CMK (cell line): Measurements from ENCODE around the gene POLG.

Source experiments
- DNase-seq: peaks from one replicate; pipeline ENCODE4 v3.0.0-alpha.2; 2010; ENCODE audit warnings: low read depth

POLG gene

DNA sequence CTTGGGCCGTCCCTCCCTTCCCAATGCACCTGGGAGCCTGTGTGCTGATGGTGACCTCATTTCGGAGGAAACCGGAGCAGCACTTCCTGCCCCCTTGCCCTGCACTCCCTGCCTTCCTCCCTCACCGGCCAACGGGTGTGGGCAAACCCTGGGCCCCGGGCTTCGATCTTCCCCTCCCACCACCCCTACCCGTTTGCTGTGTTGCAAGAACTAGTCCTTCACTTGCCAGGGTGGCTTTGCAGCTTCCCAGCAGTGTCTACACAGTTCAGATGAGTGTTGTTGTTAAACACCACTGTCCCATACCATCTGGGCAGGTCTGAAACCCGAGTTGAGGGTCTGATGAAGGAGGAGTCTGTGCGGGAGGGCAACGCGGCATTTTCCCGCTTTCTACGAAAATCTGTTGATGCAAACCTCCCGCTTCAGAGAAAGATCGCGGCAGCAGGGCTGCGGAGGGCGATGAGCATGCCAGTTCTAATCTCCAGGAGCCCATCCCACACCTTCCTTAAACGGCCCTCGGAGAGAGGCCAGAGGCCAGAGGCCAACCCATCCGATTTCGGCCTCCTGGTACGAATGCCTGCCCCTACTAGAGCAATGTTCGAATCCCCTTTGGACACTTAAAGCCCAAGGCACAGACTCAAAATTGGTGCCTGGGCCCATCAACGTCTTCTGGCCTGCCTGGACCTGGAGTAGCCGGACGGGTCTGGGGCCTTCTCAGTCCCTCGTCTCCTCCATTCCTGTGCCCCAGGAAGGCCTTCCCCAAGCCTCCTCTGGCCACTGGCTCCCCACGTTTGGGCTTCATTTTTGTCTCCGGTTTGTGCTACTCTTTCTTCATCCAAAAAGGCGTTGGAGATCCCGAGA is 35.7 kb upstream of the POLG start:
- DNase-seq: no peak

- DNase-seq: no peak
Observed at GRCh38 chr15:89369341-89369947, 34.8 kb upstream of the POLG start.

DNA sequence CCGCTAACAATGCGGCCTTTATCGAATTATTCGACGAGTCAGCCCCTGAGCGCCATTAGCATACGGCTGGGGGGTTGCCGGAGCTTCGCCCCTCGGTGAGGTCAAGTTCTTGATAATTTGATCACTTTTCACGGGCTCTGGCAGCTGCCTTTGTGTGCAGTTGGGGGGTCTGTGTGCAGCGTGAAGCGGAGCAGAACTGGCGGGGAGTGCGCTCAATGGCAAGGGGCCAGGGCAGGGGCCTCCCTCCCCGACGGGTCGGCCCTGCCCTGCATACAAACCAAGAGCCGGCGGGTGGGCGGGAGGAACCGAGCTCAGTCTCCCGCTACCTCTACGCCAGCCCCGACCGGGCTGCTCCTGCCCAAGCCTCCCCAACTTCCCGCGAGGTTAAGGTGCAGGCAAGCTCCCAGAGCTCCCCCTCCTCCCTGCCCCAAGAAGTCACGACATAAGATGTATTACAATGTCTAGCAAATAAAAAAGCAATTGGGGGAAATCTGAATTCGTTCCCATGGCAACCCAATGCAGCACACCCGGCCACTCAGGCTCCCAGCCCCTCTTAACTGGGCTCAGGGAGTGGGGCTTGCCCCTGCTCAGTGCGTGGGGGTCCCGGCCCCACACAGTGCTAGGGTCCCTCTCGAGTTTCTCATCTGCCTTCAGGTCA is 34.1 kb upstream of the POLG start:
- no peak for DNase-seq

- no peak for DNase-seq
Observed at GRCh38 chr15:89367485-89368451, 33.1 kb upstream of the POLG start.

- DNase-seq: no peak
Observed at GRCh38 chr15:89366656-89367393, 32.2 kb upstream of the POLG start.

DNA sequence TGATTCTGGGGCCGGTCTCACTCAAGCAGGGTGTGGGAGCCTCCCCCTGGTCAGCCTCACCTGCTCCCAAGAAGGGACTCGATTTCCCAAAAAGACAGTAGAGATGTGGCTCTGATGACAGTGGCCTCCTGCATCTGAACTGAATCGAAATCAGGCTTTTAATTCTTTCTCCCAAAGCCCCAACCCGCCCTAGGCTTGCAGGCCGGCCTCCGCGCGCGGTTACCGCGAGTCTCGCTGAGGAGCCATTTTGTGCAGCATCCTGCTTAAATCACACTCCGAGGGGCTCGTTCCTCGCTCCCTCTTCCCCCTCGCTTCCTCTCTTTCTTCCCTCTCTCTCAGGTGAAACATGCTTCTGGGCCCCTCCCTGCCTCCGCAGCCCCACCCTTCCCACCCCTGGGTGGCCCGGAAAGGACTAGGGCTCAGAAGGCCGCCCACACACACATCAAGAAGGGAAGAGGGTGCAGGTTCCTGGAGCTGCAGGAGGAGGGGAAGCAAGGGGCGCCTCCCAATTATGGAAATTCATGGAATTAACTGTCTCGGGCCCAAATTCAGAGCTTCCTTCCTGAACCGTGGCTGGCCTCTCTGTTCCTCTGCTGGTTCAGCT is 30.9 kb upstream of the POLG start:
- no peak for DNase-seq

DNA sequence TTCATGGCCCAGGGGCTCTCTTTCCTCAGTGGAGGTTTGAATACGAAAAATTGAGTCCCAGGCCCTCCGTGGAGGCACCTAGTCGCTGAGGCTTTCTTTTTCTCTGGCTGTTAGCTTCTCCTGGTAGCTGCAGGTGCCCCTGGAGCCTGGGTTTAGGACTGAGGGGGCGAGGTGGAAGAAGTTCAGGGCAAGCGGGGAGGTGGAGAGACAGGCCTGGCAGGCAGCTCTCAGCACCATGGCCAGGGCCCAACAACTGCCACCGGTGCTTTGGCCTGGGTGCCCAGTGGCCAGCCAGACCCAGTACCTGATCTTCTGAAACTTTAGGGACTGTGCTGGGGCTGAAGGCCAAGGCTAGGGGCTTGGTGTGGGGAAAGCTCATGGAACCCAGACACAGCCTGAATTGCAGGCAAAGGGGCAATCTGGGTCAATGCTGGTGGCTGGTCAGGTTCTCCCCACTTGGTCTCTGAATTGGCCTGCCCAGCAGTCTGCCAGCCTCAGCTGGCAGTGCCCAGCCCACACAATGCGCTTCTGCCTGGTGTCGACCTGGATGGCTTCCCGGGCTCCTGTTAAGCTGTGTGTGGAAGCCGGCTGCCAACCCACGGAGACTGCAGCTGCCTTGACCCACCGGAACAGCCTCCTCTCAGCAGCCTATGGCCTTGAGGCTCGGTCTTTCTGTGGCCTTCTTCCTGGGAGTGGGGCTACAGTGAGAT is 30.3 kb upstream of the POLG start:
- no peak for DNase-seq

DNA sequence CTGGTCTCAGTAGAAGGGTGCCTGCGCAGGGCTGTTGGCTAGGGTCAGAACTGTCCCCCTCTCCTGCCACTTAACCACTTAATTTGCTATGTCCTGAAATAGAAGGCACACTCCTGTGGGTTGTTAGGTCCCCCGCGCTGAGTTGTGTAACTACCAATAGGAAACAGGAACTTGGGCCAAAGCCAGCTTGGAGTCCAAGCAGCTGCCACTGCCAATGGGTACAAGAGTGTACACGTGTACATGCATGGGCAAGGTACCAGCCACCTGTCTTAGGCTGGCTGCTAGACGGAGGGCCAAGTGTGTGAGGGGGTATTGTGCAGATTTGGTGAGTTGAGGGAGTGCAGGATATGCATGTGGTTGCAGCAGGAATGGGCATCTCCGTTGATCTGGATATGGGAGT is 29.7 kb upstream of the POLG start:
- no peak for DNase-seq

DNA sequence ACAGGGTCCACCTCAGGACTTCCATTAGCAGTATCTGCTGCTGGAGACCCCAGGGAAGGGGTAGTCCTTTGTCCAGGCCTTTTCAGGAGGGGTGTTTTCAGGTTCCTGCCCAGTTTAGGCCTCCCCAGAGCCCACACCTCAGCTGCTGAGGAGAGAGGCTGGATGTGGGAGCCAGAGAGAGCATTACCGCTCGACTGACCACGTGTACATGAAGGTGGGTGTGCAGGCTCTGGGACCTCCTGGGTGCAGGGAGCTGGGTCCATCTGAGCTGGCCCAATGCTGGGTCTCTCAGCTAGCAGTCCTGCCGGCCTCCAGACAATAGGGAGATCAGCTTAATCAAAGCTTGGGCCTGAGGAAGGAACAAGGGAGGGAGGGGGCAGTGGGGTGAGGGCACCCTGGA is 29.1 kb upstream of the POLG start:
- DNase-seq: no peak

DNA sequence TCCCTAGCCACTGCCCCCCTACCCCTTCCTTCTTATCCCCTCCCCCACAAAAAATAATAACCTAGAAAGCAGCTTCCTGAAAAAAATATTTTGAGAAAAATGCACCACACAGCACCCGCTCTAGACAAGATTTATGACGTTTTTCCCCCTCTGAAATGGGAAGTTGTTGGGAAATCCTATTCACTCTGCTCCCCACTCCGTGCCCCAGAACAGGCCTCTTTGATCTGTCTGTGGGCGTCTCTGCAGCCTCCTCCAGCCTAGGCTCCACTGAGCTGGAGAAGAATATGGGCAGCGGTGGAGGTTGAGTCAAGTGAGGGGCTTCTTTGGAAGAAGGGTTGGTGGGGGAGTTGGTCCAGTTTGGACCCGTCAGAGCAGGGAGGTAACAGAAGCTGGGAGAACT is 28.5 kb upstream of the POLG start:
- no peak for DNase-seq

- no peak for DNase-seq
Observed at GRCh38 chr15:89362203-89363101, 27.8 kb upstream of the POLG start.

- DNase-seq: no peak
Observed at GRCh38 chr15:89361451-89362202, 27.0 kb upstream of the POLG start.

DNA sequence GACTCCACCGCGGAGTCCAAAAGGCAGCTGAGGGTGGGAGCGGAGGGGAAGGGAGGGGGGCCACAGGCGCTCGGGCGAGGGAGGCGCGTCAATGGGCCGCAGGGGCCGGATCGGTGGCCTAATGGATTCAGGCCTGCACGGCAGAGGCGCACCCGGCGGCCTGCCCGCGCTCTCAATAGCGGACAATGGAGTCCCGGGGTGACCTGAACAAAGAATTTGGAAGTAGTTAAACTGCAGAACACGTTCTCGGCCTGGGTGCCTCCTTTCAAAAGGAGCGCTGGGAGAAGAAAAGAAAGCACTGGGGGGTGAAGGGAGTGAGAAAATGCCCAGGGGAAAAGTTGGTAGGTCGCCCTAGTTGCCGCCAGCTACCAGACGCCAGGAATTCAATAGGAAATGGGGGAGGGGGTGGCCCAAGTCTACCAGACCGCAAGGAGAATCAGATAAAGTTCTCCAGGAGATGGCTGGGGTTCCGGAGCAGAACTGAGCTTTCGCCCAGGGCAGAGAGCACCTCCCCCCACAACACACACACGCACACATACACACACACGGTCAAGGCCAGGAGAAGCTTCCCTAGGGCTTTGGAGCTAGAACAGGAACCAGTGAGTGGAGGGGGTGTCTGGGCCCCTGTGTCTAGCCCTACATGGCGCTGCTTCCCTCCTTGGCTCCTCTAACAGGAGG is 25.8 kb upstream of the POLG start:
- DNase-seq: no peak

GRCh38 chr15:89359471-89360293 is 25.1 kb upstream of the POLG start:
- no peak for DNase-seq

GRCh38 chr15:89358755-89359439 is 24.3 kb upstream of the POLG start:
- DNase-seq: peak; percentile 58

- no peak for DNase-seq
Observed at GRCh38 chr15:89358435-89358754, 23.8 kb upstream of the POLG start.
